D341Med (cell line): ENCODE measurements around the gene GORASP1.
A peak's percentile ranks its signal among the peaks of the same experiment; 100 is the strongest.

Experiments used
- DNase-seq: peaks from one replicate; pipeline ENCODE4 v3.0.0; 2012; ENCODE audit warnings: low spot score

The GORASP1 gene

DNA sequence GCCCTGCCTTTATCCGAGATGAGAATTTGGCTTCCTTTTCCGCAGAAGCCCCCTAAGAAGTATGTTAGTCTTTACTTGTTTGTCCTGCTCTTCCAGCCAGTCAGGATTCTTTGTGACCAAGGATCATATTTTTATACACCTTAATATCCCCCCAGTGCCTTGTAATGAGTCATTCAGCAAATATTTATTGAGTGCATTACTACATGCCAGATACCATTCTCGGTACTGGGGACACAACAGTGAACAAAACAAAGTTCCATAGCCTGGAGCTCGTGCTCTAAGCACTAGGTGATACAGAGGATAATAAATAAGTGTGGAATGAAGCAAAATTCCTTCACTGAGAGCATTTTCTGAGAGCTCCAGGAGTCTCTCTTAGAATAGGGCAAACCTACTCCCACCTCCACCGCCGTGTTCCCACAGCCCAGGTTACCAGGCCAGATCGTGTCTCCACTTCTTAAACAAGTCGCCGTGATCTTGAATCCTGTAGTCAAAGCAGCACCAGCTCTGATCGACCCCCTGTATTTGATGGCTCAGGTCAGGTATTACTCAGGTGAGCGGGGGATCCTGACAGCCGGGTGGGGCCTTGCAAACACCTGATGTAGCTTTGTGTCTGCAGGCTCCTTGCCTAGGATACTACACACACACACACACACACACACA lies 18.5 kb upstream of the GORASP1 start:
- DNase-seq = no peak

DNA sequence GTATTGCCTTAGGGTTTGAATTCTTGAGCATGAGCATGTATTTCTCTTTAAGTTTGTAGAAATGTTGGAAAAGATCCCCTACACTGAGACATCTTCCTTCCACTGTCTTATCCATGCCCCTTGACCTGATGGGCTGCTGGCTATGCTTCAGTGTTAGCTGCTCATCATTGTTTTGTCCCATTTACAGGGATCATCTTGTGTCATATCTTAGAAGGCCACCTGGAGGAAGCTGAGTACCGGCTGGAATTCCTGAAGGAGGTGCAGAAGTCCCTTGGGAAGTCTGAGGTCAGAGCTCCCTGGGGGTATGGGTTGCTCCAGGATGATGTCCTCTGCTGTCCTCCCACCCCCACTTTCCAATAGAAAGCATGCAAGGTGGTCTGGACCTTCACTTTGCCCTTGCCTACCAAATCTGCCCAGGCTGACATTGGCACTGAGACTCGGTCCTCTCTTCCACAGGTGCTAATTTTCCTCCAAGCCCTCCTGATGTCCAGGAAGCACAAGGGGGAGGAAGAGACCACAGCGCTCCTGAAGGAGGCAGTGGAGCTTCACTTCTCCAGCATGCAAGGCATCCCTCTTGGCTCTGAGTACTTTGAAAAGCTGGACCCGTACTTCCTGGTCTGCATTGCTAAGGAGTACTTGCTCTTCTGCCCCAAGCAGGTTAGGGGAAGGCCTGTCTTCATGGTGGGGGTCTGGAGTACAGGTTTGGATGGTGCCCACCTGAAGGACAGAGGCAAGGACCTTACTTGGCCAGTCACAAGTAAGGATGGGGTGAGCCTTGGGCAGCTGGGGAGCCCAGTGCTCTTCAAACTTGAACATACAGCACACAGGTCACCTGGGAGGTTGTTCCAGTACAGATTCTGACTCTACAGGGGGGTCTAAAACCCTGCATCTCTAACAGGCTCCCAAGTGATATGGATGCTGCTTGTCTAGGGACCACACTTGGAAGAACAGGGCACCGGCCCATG lies 17.7 kb upstream of the GORASP1 start:
- DNase-seq = no peak

GRCh38 chr3:39122813-39123212 lies 15.4 kb upstream of the GORASP1 start:
- DNase-seq = no peak

GRCh38 chr3:39121621-39122020 lies 14.2 kb upstream of the GORASP1 start:
- no peak for DNase-seq

GRCh38 chr3:39118931-39119660 lies 11.7 kb upstream of the GORASP1 start:
- DNase-seq = no peak

- DNase-seq = no peak
These were observed 10.7 kb upstream of the GORASP1 start for GRCh38 chr3:39118079-39118478.

- no peak for DNase-seq
These were observed 8.4 kb upstream of the GORASP1 start for GRCh38 chr3:39115870-39116269.

GRCh38 chr3:39114456-39114855 lies 7.0 kb upstream of the GORASP1 start:
- DNase-seq = no peak

- no peak for DNase-seq
These were observed 5.9 kb upstream of the GORASP1 start for GRCh38 chr3:39113291-39113690.

DNA sequence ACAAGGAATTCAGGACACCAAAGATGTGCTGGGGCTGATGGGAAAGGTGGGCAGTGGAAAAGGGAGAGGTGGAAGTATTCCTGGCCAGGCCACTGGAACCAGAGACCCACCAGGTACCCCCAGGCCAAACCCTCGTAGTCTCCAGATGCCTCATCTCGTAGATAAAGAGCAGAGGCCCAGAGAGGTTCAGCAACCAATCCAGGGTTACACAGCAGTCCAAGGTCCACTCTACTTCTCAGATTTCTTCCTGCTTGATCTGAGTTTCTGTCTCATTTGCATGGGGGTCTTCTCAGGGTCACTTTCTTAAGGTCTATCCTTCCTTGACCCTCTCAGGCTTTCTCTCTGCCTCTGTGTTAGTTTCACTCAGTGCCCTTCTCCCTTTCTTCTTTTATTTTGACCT lies 5.1 kb upstream of the GORASP1 start:
- DNase-seq = no peak

- no peak for DNase-seq
These were observed 4.7 kb upstream of the GORASP1 start for GRCh38 chr3:39112113-39112512.

DNA sequence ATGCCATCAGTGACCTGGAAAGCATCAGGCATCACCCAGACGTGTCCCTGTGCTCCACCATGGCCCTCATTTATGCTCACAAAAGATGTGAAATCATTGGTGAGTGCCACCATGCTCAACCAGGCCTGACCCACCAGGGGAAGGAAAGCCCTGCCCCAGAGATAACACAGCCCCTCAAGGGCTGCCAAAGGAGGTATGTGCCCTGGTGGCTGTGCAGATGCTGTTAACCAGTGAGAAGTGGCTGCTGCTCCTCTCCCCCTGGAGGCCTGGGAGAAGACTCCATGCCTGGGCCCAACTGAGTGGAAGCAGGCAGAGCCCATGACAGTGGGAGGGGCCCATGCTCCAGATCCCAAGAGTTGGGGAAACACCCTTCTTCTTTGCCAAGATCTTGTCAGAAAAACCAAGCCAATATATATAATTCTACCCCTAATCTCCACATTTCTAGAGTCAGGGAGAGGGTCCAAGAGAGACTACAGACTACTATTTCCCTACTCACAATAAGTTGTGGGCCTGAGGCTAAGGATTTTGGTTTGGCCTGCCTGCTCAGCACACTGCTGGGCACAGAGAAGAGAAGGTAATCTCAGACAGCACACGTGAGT lies 2.7 kb upstream of the GORASP1 start:
- no peak for DNase-seq

- no peak for DNase-seq
These were observed 1.7 kb upstream of the GORASP1 start for GRCh38 chr3:39109086-39109485.

DNA sequence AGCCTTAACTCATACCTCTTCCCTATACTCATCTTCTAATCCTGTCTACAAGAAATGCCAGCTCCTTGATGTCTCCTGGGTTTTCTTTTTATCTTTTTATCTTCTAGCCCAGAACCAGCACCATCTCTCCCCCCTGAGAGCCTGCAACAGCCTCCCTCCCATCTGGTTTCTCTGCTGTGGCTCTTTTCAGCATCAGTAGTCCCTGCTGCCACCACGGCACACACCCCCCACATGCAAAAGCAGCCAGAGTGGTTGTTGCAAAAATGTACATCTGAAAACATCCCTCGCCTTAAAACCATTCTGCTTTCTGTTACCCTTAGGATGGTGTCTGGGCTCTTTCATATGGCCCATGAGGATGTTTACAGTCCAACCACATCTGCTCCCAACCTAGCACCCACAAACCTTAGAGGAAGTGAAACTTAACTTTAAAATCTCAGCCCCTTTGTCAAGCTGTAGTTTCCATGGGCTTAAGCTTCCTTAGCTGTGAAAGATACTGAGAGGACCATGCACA lies 828 bp upstream of the GORASP1 start:
- DNase-seq = no peak

- peak; percentile 84 for DNase-seq
These were observed 508 bp downstream of the GORASP1 start for GRCh38 chr3:39106851-39107387.

DNA sequence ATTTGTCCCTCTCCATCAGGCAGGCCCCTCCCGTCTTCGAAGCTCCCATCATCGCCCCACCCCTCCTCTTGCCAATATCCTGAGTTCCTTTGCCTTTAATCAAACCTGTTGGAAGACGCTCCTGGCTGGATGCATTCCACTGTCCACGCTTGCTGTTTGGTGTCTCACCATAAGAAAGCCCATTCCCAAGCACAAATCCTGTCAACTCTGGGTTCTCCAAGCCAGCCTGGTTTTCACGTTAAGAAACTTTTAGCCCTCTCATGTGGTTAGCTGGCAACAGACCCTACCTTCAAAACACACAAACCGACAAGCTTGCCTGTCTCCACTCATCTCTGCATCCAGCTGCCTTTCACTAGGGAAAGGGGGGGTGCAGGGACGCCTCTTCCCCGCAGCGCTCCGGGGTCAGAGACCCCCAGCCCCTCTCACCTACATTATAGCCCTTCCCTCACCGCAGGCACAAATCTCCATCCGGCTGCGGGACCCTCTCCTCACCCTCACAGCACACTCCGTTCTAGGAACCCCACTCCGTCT lies 1.1 kb downstream of the GORASP1 start:
- no peak for DNase-seq

DNA sequence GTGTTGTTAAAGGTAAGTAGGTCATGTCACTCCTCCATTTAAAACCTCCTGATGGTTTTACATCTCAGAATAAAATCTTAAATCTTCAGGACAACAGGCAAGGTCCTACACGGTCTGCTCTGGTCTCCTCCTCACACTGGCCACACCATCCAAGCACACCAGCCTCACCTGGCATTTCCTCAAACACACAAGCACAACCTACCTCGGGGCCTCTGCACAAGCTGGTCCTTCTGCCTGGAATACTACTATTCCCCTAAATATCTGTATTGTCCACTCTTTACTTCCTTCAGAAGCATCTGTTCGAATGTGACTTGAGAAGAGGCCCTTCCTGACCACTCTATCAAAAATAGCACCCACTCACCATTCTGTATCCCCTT lies 1.8 kb downstream of the GORASP1 start:
- no peak for DNase-seq

- no peak for DNase-seq
These were observed 2.3 kb downstream of the GORASP1 start for GRCh38 chr3:39104961-39105686.

GRCh38 chr3:39103791-39104552 lies 3.5 kb downstream of the GORASP1 start:
- no peak for DNase-seq

DNA sequence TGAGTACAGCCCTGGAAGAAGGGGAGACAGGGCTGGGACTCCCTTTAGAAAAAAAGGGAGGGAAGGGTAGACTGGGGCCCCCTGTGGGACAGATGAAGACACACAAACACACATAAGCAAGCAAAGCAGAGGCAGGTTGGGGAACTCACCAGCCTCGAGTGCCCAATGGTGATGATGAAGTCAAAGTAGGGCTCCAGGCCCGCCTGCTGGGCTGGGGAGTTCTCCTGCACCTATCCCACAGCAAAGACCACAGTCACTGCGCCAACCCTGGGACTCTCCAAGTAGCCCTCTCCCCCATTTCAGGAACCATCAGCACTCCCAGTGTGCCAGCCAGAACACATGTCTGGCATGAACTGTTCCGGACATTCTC lies 4.1 kb downstream of the GORASP1 start:
- DNase-seq = no peak
